GM12872 (cell line): Measurements from ENCODE around the gene AADAC.

Source experiments
- TF ChIP-seq, protein P1 (sequence below): IDR thresholded peaks from 3 replicates; pipeline ENCODE4 v1.5.1; 2011; ENCODE audit warnings: low read depth, mild to moderate bottlenecking, low read length, moderate library complexity; ENCODE audit not compliant: insufficient read depth

AADAC gene, protein sequence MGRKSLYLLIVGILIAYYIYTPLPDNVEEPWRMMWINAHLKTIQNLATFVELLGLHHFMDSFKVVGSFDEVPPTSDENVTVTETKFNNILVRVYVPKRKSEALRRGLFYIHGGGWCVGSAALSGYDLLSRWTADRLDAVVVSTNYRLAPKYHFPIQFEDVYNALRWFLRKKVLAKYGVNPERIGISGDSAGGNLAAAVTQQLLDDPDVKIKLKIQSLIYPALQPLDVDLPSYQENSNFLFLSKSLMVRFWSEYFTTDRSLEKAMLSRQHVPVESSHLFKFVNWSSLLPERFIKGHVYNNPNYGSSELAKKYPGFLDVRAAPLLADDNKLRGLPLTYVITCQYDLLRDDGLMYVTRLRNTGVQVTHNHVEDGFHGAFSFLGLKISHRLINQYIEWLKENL

DNA sequence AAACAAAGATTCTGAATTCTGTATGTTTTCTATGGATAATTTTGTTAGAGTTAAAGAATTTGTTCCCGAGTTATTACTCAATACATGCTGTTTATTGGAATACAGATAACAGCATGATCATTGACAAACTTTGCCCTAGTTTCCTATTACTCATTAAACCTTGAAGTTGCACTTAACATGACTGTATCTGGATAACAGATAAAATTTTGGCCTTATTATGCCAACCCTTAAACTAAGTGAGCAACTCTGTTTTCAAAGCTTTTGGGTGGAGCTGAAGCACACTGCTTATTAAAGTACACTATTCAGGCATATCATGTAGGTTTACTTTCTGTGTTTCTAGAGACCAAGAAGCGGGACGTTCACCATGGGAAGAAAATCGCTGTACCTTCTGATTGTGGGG lies at the start of gene AADAC:
Gene AADAC, plus strand, starts transcription at position 318 of the 400 bp plus-strand sequence. Its CDS starts 47 bp downstream, at position 365.
- TF ChIP-seq, protein P1, sequence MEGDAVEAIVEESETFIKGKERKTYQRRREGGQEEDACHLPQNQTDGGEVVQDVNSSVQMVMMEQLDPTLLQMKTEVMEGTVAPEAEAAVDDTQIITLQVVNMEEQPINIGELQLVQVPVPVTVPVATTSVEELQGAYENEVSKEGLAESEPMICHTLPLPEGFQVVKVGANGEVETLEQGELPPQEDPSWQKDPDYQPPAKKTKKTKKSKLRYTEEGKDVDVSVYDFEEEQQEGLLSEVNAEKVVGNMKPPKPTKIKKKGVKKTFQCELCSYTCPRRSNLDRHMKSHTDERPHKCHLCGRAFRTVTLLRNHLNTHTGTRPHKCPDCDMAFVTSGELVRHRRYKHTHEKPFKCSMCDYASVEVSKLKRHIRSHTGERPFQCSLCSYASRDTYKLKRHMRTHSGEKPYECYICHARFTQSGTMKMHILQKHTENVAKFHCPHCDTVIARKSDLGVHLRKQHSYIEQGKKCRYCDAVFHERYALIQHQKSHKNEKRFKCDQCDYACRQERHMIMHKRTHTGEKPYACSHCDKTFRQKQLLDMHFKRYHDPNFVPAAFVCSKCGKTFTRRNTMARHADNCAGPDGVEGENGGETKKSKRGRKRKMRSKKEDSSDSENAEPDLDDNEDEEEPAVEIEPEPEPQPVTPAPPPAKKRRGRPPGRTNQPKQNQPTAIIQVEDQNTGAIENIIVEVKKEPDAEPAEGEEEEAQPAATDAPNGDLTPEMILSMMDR = no peak

DNA sequence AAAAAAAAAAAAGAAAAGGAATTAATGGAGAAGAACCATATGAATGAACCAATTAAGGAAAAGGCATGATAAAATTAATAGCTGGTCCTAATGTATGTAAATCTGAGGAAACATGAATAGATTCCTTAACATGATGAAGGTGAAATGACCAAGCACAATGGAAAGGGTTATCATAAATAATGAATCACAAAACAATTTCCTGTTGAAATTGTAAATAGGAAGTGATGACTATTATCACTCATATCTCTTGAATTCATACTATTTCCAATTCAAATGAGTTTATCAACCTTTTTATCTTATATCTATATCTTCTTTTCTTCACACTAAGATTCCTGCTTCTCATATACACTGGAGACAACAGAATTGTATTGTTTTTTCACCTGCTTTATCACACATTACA lies 48.2 kb upstream of the AADAC start:
- TF ChIP-seq, protein P1 = no peak

DNA sequence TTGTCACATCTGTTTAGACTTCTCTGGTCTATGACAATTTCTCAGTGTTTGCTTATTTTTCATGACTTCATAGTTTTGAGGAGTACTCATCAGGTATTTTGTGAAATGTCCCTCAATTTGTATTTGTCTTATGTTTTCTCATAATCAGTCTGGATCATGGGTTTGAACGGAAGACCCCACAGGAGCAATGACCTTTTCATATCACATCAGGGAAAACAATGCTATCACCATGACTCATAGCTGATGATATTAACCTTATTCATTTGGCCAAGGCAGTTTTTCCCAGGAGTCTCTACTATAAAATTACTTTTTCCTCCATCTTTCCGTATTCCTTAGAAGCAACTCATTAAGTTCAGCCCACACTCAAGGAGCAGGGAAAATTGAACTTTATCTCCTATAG lies 47.5 kb upstream of the AADAC start:
- TF ChIP-seq, protein P1 = no peak

DNA sequence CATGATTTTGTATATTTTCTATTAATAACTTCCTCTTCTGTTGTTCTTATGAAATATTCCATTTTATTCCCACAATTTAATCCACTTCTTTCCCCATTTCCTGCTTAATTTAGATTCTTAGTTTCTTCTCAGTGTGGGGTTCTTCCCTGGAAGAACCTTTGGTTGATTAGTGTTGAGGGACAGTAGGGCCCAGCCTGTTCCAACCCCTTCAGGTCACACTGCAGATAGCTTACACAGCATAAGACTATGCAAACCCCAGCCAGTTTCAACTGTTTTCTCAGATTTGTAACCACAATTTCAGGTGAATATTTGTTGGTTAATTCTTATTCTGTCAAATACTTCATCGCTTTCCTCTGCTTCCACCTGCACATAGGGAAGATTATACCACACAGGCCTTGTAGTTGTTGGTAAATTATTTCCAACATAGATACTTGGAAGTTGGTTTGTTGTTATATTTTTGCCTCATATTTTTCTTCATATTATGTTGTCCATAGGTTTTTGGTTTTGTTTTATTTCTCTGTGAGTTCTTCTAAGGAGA lies 45.5 kb upstream of the AADAC start:
- TF ChIP-seq, protein P1 = no peak

DNA sequence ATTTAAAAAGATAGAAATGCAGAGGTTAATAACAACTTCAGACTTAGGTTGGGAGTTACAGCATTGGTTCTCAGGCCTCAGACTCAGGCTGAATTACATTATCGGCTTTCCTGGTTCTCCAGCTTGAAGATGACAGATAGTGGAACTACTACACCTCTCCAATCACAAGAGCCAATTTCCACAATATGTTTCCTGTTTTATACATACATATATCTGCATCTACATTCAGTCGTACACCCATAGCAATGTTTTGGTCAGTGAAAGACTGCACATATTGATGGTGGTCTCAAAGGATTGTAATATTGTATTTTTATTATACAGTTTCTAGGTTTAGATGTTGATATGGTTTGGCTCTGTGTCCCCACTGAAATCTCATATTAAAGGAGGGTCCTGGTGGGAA lies 44.7 kb upstream of the AADAC start:
- TF ChIP-seq, protein P1 = no peak

DNA sequence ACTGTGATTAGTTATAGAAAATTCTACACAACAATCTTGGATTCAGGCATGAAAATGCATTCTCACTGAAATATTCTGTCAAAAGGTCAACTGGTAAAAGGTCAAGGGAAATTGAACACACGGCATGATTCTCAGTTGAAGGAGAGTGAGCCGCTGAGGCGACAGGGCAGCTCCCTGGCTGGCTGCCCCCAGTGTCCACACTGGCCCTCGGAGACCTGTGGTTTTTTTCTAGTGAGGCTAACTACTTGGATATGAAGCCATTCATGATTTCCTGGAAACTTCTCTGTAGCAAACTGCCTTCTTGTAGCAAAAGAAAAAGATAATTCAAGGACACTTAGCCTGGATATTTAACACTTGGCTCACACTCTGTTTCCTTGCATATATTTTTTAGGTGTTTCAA lies 43.0 kb upstream of the AADAC start:
- TF ChIP-seq, protein P1 = no peak

DNA sequence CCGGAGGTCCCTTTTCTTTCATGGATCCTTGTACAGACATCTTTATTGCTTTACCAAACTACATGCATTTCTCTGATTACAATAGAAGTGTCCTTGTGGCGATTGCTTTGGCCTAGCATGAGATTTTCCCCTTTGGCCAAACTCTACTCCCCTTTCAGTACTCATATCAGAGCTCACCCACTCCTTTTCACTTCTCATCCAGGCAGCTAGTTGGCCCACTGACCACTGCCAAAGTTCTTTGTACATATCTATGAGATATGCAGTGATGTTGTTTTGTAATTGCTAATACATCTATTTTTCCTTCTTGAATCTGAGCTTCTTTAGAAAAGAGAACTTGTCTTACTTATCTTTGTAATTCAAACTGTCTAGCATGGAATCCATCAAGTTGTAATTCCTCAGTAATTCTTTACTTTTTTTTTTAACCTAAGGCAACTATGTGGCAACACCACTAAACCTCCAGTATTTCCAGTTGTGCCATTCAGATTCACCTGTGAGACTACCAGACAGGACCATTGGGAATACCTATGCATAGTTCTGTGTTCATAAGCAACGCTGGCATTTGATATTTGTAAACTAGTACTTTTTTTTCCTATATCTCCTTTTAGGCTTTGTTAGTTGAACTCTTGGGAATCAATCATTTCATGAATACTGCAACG lies 41.0 kb upstream of the AADAC start:
- TF ChIP-seq, protein P1 = no peak
